Measurements from ENCODE around the gene AMPH. TPM values are rescaled to one million over a fixed set of nuclear protein-coding genes. Genes with fewer than 3 reads are reported as not detected.

Gene AMPH
- total and polyA plus RNA-seq, 2 donors (not counting 1 experiment from before 2014, with no cell fraction given): 2.4 to 3.6 TPM

DNA sequence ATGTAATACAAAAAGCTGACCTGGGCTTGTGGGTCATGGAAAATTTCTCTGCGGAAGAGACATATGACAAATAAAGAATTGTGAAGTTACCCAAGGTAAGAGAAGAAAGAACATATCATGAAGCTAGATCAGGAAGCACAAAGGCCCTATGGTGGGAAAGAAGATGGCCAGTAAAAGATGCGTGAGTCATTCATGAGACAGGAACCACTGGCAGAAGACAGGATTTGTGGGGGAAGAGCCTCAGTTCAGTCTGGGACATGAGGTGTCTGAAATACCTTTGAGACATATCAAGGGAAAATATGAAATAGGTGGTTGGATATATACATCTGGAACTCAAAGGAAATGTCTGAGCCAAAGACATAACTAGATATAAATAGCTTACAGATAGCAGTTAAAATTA is 27.7 kb upstream of the AMPH start:
- no peak overlapping the region for H3K27ac ChIP-seq (ENCODE audit: insufficient read depth, low read length)
- H3K4me3 ChIP-seq (replicated peaks in 1 of 4; ENCODE audit: control extremely low read depth in 1 of 4, insufficient read depth in 1 of 4, low read depth in 3 of 4, low read length in 4 of 4): no peak overlapping the region
- H3K36me3 ChIP-seq (ENCODE audit: control insufficient read depth, insufficient read depth, low read length): no peaks in the 10 kb centered on the region
- H3K4me2 ChIP-seq (ENCODE audit: extremely low read depth, insufficient read depth, low read length): no peak overlapping the region
- no peaks in the 10 kb centered on the region for H4K20me1 ChIP-seq (ENCODE audit: control insufficient read depth, extremely low read depth, insufficient read depth, low read length)
- H3K9me3 ChIP-seq (ENCODE audit: control insufficient read depth, insufficient read depth, low read depth, low read length): no peaks in the 10 kb centered on the region
- no peaks in the 10 kb centered on the region for H3K4me1 ChIP-seq (ENCODE audit: control insufficient read depth, extremely low read depth, insufficient read depth, low read length)
- H3K27me3 ChIP-seq (ENCODE audit: control insufficient read depth, insufficient read depth, low read length): no peaks in the 10 kb centered on the region
- TF ChIP-seq EZH2 (IDR thresholded peaks at IDR 0.05; ENCODE audit: low read length, missing control alignments) (no peak), CTCF (conservative IDR thresholded peaks at IDR 0.05 in 1 of 2, IDR thresholded peaks at IDR 0.05 in 1 of 2; ENCODE audit: low read depth in 1 of 2, low read length in 2 of 2) (no peak)
- H3K79me2 ChIP-seq (ENCODE audit: control insufficient read depth, insufficient read depth, low read length): no peaks in the 10 kb centered on the region
- no peak overlapping the region for H3K9ac ChIP-seq (ENCODE audit: insufficient read depth, low read length)
- peak in 1 of 2 donors; percentile 10 for DNase-seq (ENCODE audit: low read depth in 2 of 2)
- H2AFZ ChIP-seq (ENCODE audit: low read length): no peak overlapping the region

- TF ChIP-seq EZH2 (IDR thresholded peaks at IDR 0.05; ENCODE audit: low read length, missing control alignments) (no peak), CTCF (conservative IDR thresholded peaks at IDR 0.05 in 1 of 2, IDR thresholded peaks at IDR 0.05 in 1 of 2; ENCODE audit: low read depth in 1 of 2, low read length in 2 of 2) (no peak)
- Histone ChIP-seq H3K4me1 (ENCODE audit: control insufficient read depth, extremely low read depth, insufficient read depth, low read length) (no peaks in the 10 kb centered on the region), H3K79me2 (ENCODE audit: control insufficient read depth, insufficient read depth, low read length) (no peaks in the 10 kb centered on the region), H3K27ac (ENCODE audit: insufficient read depth, low read length) (no peak overlapping the region), H3K4me3 (replicated peaks in 1 of 4; ENCODE audit: control extremely low read depth in 1 of 4, insufficient read depth in 1 of 4, low read depth in 3 of 4, low read length in 4 of 4) (no peak overlapping the region), H2AFZ (ENCODE audit: low read length) (no peak overlapping the region), H3K36me3 (ENCODE audit: control insufficient read depth, insufficient read depth, low read length) (no peaks in the 10 kb centered on the region), H3K4me2 (ENCODE audit: extremely low read depth, insufficient read depth, low read length) (no peak overlapping the region), H3K27me3 (ENCODE audit: control insufficient read depth, insufficient read depth, low read length) (no peaks in the 10 kb centered on the region), H3K9ac (ENCODE audit: insufficient read depth, low read length) (no peak overlapping the region), H4K20me1 (ENCODE audit: control insufficient read depth, extremely low read depth, insufficient read depth, low read length) (no peaks in the 10 kb centered on the region), H3K9me3 (ENCODE audit: control insufficient read depth, insufficient read depth, low read depth, low read length) (no peaks in the 10 kb centered on the region)
- no peak for DNase-seq (ENCODE audit: low read depth in 2 of 2)
Measured at GRCh38 chr7:38656968-38657367, 25.8 kb upstream of the AMPH start.

DNA sequence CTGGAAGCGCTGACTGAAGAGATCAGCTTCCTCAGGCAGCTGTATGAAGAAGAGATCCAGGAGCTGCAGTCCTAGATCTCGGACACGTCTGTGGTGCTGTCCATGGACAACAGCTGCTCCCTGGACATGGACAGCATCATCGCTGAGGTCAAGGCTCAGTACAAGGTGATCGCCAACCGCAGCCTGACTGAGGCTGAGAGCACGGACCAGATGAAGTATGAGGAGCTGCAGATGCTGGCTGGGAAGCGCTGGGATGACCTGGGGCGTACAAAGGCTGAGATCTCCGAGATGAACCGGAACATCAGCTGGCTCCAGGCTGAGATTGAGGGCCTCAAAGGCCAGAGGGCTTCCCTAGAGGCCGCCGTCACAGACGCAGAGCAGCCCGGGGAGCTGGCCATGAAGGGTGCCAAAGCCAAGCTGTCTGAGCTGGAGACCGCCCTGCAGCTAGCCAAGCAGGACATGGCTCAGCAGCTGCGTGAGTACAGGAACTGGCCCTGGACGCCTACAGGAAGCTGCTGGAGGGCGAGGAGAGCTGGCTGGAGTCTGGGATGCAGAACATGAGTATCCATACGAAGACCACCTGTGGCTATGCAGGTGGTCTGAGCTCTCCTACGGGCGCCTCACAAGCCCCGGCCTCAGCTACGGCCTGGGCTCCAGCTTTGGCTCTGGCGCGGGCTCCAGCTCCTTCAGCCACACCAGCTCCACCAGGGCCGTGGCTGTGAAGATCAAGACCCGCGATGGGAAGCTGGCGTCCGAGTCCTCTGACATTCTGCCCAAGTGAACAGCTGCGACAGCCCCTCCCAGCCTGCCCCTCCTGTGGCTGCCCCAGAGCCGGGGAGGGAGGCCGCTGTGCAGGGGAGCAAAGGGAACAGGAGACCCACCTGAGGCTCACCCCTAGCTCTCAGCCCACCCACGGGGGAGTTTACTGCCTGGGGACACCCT is 24.9 kb upstream of the AMPH start:
- H3K9me3 ChIP-seq (ENCODE audit: control insufficient read depth, insufficient read depth, low read depth, low read length): no peaks in the 10 kb centered on the region
- H3K9ac ChIP-seq (ENCODE audit: insufficient read depth, low read length): no peak overlapping the region
- TF ChIP-seq EZH2 (IDR thresholded peaks at IDR 0.05; ENCODE audit: low read length, missing control alignments) (no peak), CTCF (conservative IDR thresholded peaks at IDR 0.05 in 1 of 2, IDR thresholded peaks at IDR 0.05 in 1 of 2; ENCODE audit: low read depth in 1 of 2, low read length in 2 of 2) (no peak)
- no peaks in the 10 kb centered on the region for H3K79me2 ChIP-seq (ENCODE audit: control insufficient read depth, insufficient read depth, low read length)
- H3K4me2 ChIP-seq (ENCODE audit: extremely low read depth, insufficient read depth, low read length): no peak overlapping the region
- H3K36me3 ChIP-seq (ENCODE audit: control insufficient read depth, insufficient read depth, low read length): no peaks in the 10 kb centered on the region
- H3K4me3 ChIP-seq (replicated peaks in 1 of 4; ENCODE audit: control extremely low read depth in 1 of 4, insufficient read depth in 1 of 4, low read depth in 3 of 4, low read length in 4 of 4): no peak overlapping the region
- H3K27me3 ChIP-seq (ENCODE audit: control insufficient read depth, insufficient read depth, low read length): no peaks in the 10 kb centered on the region
- H2AFZ ChIP-seq (ENCODE audit: low read length): no peak overlapping the region
- no peaks in the 10 kb centered on the region for H3K4me1 ChIP-seq (ENCODE audit: control insufficient read depth, extremely low read depth, insufficient read depth, low read length)
- no peak overlapping the region for H3K27ac ChIP-seq (ENCODE audit: insufficient read depth, low read length)
- no peak for DNase-seq (ENCODE audit: low read depth in 2 of 2)
- no peaks in the 10 kb centered on the region for H4K20me1 ChIP-seq (ENCODE audit: control insufficient read depth, extremely low read depth, insufficient read depth, low read length)
